Glomerular endothelial cell (primary cell): ENCODE measurements around the gene PRSS16. TPM values are rescaled to one million over a fixed set of nuclear protein-coding genes. Genes with fewer than 3 reads are reported as not detected.
"Not testable (repeated sequence)": the region's sequence is repeated elsewhere in the genome, so short reads cannot be mapped to it uniquely, and the experiment has no call there.

Source experiments
- DNase-seq: peaks from one replicate; pipeline ENCODE4 v3.0.0-alpha.2; 2011; ENCODE audit warnings: low read depth, low spot score; ENCODE audit errors: extremely low read depth
- total RNA-seq: library from RNA; depleted of rRNA; stranded (reverse); fragments of >200 nt; gene quantifications from 2 replicates; pipeline ENCODE4 v1.2.3, GENCODE V29; 2015

PRSS16 gene
- total RNA-seq: 0.05 TPM in 1 of 2 replicates, not detected in the other

- no peak for DNase-seq
Measured at GRCh38 chr6:27247133-27247836, at the start of gene PRSS16. PRSS16 (plus strand) TSS chr6:27247701; CDS start chr6:27247738, 37 bp downstream.

- no peak for DNase-seq
Measured at GRCh38 chr6:27205375-27206278, 41.9 kb upstream of the PRSS16 start.

DNA sequence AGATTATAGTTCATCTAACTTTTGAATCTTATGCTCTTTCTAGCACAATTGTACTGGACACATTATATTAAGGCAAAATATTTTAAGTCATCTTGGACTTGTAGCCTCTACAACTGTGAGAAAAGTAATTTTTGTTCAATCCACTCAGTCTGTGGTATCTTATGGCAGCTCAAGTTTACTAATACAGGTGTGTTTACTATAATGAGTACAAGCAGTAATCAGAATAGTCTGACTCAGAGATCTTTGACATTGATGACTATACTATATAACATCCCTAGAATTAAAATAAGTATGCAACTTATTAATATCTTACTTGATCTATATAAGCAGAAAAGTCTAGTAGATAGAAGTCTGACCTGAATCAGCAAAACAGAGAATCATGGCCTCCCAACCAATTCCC, 40.7 kb upstream of the PRSS16 start:
- DNase-seq: no peak

- no peak for DNase-seq
Measured at GRCh38 chr6:27208042-27208441, 39.5 kb upstream of the PRSS16 start.

DNA sequence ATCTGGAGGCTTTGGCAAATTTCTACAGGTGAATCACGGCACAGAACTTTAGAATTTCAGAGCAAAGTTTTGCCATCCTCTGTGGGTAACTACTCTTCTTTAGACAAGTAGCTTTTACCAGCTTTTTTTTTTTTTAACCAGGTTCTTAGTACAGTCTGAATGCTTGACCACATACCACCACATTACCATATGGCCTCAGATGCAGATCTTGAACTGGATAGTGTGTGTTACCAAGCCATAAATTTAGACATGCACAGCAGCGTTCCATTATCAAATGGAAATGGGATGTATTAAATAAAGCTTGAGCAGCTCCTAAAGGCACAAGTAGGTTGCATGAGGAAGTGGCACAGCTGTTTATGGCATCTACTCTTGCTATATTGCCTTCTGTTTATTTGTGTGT, 38.3 kb upstream of the PRSS16 start:
- no peak for DNase-seq

DNA sequence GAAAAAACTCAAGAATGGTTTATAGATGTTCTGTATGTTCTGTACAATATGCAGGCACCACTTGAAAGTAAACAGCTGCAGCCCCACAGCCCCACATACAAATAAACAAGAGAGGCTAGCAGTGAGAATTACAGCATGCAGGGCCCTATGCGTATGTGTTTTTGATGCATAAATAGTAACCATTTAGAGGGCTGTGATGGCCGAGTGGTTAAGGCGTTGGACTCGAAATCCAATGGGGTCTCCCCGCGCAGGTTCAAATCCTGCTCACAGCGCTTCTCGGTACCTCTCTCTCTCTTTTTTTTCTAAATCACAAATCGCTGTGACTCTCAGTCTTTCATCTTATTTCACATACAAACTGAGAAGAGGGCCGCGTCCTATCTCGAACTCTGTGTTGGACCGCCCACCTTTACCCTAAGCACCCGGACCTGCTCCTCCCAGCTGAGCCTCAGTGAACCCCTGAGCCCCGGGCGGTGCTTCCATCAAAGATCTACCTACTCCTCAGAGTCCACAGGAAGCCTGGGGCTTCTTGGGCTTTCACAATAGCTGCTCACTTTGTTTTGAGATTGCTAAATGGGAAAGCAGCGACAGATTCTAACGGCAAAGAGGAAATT, 37.7 kb upstream of the PRSS16 start:
- no peak for DNase-seq

GRCh38 chr6:27213091-27213517, 34.4 kb upstream of the PRSS16 start:
- DNase-seq: not testable (repeated sequence)

GRCh38 chr6:27213544-27214125, 33.9 kb upstream of the PRSS16 start:
- DNase-seq: no peak

DNA sequence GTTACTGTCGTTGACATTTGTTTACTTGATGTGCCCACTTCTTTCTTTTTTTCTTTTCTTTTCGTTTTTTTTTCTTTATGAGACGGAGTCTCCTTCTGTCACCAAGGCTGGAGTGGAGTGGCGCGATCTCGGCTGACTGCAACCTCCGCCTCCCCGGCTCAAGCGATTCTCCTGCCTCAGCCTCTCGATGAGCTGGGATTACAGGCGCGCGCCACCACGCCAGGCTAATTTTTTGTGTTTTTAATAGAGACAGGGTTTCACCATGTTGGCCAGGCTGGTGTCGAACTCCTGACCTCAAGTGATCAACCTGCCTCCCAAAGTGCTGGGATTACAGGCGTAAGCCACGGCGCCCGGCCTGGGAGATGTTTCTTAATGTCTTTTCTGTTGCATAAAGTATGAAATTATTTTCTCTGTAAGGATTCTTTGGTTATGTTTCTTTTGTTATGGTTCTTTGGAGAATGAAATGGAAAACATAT, 33.3 kb upstream of the PRSS16 start:
- no peak for DNase-seq

- DNase-seq: no peak
Measured at GRCh38 chr6:27216874-27217273, 30.6 kb upstream of the PRSS16 start.

- not testable (repeated sequence) for DNase-seq
Measured at GRCh38 chr6:27222971-27223370, 24.5 kb upstream of the PRSS16 start.

GRCh38 chr6:27224729-27225128, 22.8 kb upstream of the PRSS16 start:
- no peak for DNase-seq

DNA sequence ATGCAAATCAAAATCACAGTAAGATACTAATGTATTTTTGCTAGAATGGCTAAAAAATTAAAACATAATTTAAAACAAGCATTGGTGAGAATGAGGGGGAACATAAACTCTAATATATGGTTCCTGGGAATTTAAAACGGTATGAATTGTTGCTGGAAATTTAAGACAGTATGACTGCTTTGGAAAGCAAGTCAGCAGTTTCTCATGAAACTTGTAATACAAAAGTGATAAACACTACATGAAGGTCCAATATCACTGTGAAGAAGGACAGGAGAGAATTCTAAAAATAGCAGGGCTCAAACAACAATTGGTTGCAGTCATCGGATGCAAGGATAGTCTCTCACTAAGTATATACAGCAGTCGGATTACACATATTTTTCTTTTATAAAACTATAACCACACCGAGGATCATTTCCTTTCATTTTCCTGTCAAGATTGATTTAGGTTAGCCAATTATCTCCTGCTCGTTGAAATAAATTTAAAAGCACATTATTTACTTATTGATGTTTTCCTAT, 18.5 kb upstream of the PRSS16 start:
- DNase-seq: no peak

- DNase-seq: no peak
Measured at GRCh38 chr6:27230758-27231111, 16.8 kb upstream of the PRSS16 start.

- DNase-seq: no peak
Measured at GRCh38 chr6:27234576-27234975, 12.9 kb upstream of the PRSS16 start.

- no peak for DNase-seq
Measured at GRCh38 chr6:27237089-27237803, 10.3 kb upstream of the PRSS16 start.

DNA sequence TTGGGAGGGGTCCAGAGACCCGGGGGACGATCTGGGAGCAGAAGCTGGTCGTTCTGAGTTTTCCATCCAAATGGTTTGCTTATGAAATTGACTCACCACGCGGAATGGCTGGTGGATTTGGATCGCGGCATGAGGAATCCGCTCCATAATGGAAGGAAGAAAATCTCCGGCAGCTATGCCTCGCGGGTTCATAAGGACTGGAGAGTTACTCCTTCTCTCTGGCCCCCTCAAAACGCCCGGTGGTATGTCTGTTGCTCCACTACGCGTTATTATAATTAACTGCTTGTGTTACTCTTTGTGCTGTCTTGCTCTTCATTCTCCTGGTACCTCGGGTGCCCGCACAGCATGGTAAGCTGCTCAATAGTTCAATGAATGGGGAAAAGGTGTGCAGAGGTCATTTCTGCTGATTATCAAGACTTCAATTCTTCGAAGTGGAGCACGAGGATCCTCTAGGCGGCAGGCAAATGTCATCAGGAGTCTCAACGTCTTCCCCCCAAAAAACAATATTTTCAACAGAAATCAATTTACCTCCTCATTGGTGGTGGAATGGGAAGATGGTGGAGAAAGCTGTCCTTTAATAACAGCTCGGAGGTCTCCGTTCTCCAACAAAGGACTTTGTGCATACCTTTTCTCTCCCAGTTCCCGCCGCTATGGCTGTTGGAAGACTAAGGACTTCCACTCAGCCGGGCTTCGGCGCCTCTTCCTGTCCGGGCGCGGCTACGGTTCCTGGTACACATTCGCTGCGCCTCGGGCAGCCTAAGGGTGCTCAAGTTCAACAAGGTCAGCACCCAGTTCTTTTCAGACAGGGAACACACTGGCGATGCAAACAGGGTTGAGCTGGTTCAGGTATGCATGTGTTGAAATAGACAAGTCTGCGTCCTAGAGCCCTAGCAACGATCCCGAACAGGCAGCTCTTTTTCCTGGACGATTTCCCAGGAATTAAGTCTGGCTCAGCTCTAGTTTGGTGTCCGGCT, 9.2 kb upstream of the PRSS16 start:
- no peak for DNase-seq

- DNase-seq: no peak
Measured at GRCh38 chr6:27239258-27239657, 8.2 kb upstream of the PRSS16 start.

DNA sequence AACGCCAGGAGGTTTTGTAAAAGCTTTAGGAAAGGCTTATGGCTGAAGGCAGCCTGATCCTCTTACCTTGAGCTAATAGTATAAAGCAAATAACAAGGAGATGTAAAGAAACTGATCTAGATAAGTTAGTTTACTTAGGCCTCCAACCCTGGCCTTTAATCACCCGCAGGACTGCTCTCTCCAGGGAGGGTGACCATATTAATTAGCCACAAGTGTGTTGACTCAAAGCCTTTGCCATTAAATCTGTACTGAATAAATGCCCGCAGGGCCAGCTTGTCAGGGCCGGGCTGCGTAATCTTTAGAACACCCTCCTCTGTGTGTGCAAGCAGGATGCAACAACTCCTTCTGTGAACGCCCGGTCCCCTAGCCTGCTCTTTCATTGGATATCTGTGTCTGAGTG, 6.1 kb upstream of the PRSS16 start:
- DNase-seq: no peak
